ENCODE results near the gene E2F4.

The E2F4 gene

DNA sequence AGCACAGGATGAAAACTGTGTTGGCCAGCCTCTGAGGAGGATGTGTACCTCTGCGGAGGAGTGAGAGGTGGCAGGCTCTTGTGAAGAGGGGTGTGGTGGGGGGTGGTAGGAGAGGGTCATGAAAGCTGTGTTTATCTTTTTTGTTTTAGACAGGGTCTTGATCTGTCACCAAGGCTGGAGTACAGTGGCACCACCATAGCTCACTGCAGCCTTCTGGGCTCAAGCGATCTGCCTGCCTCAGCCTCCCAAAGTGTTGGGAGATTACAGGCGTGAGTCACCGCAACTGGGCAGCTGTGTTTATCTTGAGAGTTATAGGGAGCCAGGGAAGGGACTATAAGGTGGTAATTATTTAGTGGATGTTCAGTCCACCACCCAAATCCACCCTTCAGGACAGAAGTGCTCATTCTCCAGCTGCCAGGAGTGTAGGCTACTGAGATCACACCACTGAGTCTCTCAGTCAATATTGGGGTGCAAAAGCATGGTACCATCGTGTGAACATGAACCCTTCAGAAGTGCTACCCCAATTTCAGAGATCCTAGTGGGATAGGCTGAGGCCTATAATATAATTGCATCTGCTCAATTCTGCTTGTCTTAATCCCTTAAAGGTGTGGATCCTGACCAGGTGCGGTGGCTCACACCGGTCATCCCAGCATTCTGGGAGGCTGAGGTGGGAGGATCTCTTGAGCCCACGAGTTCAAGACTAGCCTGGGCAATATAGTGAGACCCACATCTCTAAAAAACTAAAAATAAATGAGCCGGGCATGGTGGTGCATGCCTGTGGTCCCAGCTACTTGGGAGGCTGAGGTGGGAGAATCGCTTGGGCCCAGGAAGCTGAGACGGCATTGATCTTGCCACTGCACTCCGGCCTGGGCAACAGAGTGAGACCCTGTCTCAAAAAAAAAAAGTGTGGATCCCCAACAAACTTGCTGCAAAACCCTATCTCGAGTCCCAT is 1.2 kb upstream of the E2F4 start:
- DNase-seq (ENCODE audit: low read depth, low spot score): no peak

- no peak for DNase-seq (ENCODE audit: low read depth, low spot score)
Observed at GRCh38 chr16:67191411-67191994, 452 bp upstream of the E2F4 start.

GRCh38 chr16:67192781-67193361 is 916 bp downstream of the E2F4 start:
- DNase-seq (ENCODE audit: low read depth, low spot score): no peak

GRCh38 chr16:67193536-67193935 is 1.6 kb downstream of the E2F4 start:
- DNase-seq (ENCODE audit: low read depth, low spot score): no peak

GRCh38 chr16:67194260-67194659 is 2.3 kb downstream of the E2F4 start:
- DNase-seq (ENCODE audit: low read depth, low spot score): no peak

DNA sequence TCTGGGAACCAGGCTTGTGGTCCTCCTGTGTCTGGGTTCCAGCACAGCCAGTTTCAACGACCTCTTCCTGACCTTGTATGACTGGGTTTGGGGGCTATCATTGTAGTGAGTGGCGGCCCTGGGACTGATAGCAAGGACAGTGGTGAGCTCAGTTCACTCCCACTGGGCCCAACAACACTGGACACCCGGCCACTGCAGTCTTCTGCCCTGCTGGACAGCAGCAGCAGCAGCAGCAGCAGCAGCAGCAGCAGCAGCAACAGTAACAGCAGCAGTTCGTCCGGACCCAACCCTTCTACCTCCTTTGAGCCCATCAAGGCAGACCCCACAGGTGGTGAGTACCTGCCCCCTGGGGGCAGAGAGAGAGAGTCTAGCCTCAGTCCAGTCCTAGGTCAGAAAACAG is 3.7 kb downstream of the E2F4 start:
- DNase-seq (ENCODE audit: low read depth, low spot score): no peak

DNA sequence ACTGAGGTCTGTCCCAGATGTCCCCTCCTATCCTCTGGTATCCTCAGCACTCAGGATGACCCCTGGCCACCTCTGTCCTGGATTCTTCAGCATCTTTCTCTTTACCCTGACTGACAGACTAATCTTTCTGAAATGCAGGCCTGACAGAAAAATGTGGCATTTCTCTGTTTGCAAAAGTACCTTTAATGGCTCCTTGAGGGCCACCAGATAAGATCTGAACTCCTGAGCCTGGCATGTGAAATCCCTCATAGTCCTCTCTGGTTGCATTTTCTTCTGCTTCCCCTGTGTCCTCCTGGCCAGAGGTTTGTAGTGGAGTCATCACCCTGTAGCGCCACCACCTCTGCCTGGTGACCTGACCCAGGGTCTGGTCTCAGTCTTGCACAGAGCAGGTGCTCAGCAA is 4.9 kb downstream of the E2F4 start:
- no peak for DNase-seq (ENCODE audit: low read depth, low spot score)

- DNase-seq (ENCODE audit: low read depth, low spot score): no peak
Observed at GRCh38 chr16:67197704-67198103, 5.7 kb downstream of the E2F4 start.

- DNase-seq (ENCODE audit: low read depth, low spot score): no peak
Observed at GRCh38 chr16:67198238-67198734, 6.3 kb downstream of the E2F4 start.

DNA sequence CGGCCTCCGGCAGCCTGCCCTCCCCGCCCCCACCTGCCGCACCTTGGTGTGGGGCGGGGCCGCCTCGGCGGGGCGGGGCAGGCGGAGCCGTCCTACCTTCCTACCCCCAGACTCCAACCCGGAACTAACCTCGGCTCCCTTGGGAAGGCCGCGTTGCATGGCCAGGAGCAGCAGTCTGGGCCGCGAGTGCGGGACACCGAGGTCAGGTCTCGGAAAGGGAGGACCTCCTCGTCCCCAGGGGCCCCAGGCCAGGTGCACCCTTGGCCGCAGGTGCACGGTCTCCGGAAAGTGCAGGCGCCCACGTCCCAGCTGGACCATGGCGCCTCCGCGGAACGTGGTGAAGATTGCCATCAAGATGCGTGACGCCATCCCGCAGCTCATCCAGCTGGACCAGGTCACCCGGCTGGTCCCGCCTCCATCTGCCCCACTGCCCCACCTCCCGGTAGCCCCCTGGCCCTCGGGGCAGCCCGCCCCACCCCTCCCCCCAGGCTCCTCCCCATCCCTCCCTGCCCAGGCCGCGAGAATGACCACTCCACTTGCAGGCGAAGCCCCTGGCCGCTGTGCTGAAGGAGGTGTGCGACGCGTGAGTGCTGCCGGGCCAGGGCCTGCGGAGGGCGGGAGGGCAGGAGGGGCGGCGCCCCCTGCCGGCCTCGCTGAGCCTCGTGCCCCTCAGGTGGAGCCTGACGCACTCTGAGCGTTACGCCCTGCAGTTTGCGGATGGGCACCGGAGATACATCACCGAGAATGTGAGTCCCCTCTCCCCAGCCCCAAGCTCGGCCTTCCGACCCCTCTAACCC is 7.3 kb downstream of the E2F4 start, which contains the start of gene ELMO3:
Gene ELMO3 (plus strand): TSS at position 121 of the 797 bp plus-strand sequence. CDS start 196 bp downstream, at position 317.
- DNase-seq (ENCODE audit: low read depth, low spot score): no peak

GRCh38 chr16:67199808-67200198 is 7.8 kb downstream of the E2F4 start:
- DNase-seq (ENCODE audit: low read depth, low spot score): no peak

DNA sequence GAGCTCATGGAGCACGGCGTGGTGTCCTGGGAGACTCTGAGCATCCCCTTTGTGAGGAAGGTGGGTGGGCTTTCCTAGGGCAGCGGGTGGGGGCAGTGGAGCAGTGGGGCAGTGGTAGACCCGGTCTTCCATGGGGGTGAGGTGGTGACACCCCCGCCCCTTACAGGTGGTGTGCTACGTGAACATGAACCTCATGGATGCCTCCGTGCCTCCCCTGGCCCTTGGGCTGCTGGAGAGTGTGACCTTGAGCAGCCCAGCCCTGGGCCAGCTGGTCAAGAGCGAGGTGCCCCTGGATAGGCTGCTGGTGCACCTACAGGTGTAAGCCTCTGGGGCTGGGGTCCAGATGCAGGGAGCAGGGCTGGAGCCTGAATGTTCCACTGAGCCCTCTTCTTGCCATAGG is 8.5 kb downstream of the E2F4 start:
- no peak for DNase-seq (ENCODE audit: low read depth, low spot score)

- no peak for DNase-seq (ENCODE audit: low read depth, low spot score)
Observed at GRCh38 chr16:67201411-67202345, 9.7 kb downstream of the E2F4 start.

GRCh38 chr16:67202426-67202825 is 10.5 kb downstream of the E2F4 start:
- no peak for DNase-seq (ENCODE audit: low read depth, low spot score)

GRCh38 chr16:67202956-67203493 is 11.1 kb downstream of the E2F4 start:
- no peak for DNase-seq (ENCODE audit: low read depth, low spot score)

DNA sequence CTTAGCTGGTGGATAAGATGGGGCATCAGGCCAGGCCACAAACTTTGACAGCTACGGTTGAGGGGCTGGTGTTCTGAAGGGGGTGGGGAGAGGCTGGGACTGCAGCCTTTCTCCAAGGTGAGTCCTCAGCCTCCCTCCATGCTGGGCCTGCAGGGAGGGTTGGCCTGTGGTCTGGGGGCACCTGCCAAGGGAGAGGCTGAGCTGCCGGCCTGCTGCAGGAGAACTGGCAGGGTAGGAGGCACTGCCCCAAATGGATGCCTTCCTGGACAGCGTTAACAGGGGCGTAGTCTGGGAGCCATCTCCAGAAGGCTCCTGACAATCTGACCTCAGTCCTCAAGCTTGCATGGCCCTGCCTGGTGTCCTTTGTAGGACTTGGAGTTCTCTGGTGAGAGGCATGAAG is 12.1 kb downstream of the E2F4 start:
- no peak for DNase-seq (ENCODE audit: low read depth, low spot score)

DNA sequence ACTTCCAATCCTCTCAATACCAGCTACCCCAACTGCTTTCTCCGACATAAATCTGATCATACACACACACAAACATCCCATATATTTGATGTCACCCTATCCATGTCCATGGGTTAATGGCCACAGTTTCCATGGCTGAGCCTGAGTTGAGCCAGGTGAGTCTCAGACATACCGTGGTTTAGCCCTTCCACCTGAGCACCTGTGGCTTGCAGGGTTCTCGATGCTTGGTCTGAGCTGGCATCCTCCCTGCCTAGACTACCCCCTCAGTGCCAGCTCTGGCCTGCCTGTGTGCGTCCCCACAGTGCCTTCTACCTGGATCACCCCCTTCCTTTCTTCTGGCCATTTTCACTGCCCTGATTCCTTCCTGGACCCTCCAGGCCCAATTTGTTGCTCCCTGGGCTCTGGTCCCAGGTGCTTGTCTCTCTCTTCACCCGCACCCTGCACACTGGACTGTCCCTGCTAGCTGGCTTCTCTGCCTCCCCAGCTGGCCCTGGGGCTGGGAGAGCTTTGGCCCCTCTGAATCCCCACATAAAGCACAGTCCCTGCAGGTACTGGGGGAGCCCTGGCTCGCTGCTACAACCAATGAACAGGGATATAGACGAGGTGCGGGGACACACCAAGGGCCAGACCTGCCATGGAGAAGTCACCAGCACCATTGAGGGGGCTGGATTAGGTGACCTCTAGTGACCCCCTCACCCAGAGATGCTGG is 14.3 kb downstream of the E2F4 start:
- DNase-seq (ENCODE audit: low read depth, low spot score): no peak

GRCh38 chr16:67206838-67207248 is 14.9 kb downstream of the E2F4 start:
- no peak for DNase-seq (ENCODE audit: low read depth, low spot score)

- no peak for DNase-seq (ENCODE audit: low read depth, low spot score)
Observed at GRCh38 chr16:67207249-67208091, 15.5 kb downstream of the E2F4 start.

All from iPS DF 19.7 (cell line).